IPS-18a (cell line): ENCODE measurements around the gene PAOX.
"Not testable (repeated sequence)": the region's sequence is repeated elsewhere in the genome, so short reads cannot be mapped to it uniquely, and the experiment has no call there.

ENCODE experiments used
- H3K27ac ChIP-seq: one replicate; pipeline ENCODE4 v1.5.1; 2013; ENCODE audit warnings: low read length
- H3K27me3 ChIP-seq: one replicate; pipeline ENCODE4 v1.6.1; 2013; ENCODE audit warnings: mild to moderate bottlenecking, low read length; ENCODE audit not compliant: control insufficient read depth, insufficient read depth
- H3K36me3 ChIP-seq: one replicate; pipeline ENCODE4 v1.6.1; 2013; ENCODE audit warnings: low read depth, low read length; ENCODE audit not compliant: control insufficient read depth
- H3K4me1 ChIP-seq: one replicate; pipeline ENCODE4 v1.6.1; 2013; ENCODE audit warnings: low read depth, low read length; ENCODE audit not compliant: control insufficient read depth
- H3K4me3 ChIP-seq: one replicate; pipeline ENCODE4 v1.5.1; 2013; ENCODE audit warnings: low read length
- H3K9ac ChIP-seq: one replicate; pipeline ENCODE4 v1.6.1; 2013; ENCODE audit warnings: mild to moderate bottlenecking, low read length, moderate library complexity
- H3K9me3 ChIP-seq: one replicate; pipeline ENCODE4 v1.6.1; 2013; ENCODE audit warnings: low read depth, low read length; ENCODE audit not compliant: control insufficient read depth

Gene PAOX

DNA sequence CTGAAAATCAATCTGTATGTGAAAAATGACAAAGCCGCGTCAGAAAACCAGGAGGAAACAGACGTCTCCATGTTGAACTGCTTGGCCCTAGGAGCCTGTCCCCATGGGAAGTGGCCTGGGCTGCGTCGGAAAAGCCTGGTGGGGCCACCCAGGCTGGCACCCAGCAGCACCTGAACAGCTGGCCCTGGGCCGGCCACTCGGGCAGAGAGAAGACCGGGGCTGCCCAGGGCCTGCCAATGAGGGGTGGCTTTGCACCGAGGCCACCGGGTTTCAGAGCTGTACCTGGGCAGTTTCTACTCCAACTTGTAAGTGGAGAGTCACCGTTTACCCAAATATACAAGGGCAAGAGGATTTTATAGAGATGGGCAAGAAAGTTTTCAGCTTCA lies 20.1 kb upstream of the PAOX start:
- no peak overlapping the region for H3K9ac ChIP-seq
- no peak overlapping the region for H3K4me3 ChIP-seq
- no peak overlapping the region for H3K27ac ChIP-seq
- H3K4me1 ChIP-seq = no peaks in the 10 kb centered on the region
- peaks cover 24% of the 10 kb centered on the region for H3K36me3 ChIP-seq
- no peaks in the 10 kb centered on the region for H3K9me3 ChIP-seq
- H3K27me3 ChIP-seq = peaks cover 9% of the 10 kb centered on the region

DNA sequence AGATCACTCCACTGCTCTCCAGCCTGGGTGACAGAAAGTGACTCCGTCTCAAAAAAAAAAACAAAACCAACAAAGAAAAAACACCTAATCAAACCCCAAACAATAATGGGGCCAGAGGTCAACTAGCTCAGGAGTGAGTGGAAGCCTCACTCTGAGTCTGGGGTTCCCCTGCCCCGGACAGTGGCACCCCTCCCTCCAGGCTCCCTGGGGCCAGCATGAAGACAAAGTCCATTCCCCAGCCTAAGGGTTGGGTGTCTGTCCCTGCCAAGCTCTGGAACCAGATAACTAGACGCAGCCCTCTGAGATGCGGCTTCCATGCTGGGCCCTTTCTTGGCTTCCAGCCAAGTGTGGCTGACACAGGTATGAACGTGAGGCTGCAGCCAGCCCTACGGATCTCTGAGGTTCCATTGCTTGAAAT lies 19.5 kb upstream of the PAOX start:
- Histone ChIP-seq H3K4me3 (no peak overlapping the region), H3K9me3 (no peaks in the 10 kb centered on the region), H3K27me3 (peaks cover 9% of the 10 kb centered on the region), H3K4me1 (no peaks in the 10 kb centered on the region), H3K9ac (no peak overlapping the region), H3K36me3 (peaks cover 29% of the 10 kb centered on the region), H3K27ac (no peak overlapping the region)

DNA sequence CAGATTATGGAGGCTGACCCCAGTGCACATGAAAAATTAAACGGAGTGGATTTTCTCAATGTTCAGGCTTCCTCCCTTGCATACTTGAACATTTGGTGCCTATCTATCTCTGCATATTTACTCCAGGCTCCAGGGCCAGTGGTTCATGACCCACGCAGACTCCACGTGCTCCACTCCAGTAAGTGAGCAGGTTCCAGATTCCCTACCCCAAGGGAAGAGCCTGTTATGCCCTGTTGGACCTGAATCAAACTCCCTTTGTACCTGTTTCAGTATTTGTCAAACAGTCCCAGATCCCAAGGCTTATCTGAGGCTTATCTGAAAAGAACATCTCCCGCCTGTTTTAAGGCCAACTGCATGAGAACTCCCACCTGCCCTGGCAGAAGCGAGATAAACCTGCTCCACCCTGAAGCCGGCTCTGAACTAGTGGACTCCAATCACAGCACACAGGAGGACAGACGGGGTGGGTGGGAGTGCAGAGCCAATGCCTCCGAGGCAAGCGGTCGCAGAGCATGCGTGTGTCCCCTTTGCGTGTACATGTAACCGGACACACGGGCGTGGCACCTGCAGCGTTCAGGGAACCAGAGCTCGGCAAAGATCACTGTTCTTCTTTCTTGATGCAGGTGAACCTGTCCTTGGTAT lies 19.0 kb upstream of the PAOX start:
- H3K27me3 ChIP-seq = peaks cover 9% of the 10 kb centered on the region
- H3K27ac ChIP-seq = no peak overlapping the region
- no peaks in the 10 kb centered on the region for H3K9me3 ChIP-seq
- H3K36me3 ChIP-seq = peaks cover 31% of the 10 kb centered on the region
- no peak overlapping the region for H3K9ac ChIP-seq
- no peaks in the 10 kb centered on the region for H3K4me1 ChIP-seq
- H3K4me3 ChIP-seq = no peak overlapping the region

DNA sequence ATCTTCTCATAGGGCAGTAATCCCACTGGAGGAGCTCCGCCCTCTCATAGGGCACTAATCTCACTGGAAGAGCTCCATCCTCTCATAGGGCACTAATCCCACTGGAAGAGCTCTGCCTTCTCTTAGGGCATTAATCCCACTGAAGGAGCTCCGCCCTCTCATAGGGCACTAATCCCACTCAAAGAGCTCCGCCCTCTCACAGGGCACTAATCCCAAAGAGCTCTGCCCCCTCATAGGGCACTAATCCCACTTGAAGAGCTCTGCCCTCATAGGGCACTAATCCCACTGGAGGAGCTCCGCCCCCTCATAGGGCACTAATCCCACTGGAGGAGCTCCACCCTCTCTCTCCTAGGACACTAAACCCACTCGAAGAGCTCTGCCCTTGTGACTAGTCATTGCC lies 17.8 kb upstream of the PAOX start:
- Histone ChIP-seq H3K9me3 (no peaks in the 10 kb centered on the region), H3K27me3 (peaks cover 9% of the 10 kb centered on the region), H3K4me1 (no peaks in the 10 kb centered on the region), H3K27ac (no peak overlapping the region), H3K4me3 (no peak overlapping the region), H3K9ac (no peak overlapping the region), H3K36me3 (peaks cover 35% of the 10 kb centered on the region)

DNA sequence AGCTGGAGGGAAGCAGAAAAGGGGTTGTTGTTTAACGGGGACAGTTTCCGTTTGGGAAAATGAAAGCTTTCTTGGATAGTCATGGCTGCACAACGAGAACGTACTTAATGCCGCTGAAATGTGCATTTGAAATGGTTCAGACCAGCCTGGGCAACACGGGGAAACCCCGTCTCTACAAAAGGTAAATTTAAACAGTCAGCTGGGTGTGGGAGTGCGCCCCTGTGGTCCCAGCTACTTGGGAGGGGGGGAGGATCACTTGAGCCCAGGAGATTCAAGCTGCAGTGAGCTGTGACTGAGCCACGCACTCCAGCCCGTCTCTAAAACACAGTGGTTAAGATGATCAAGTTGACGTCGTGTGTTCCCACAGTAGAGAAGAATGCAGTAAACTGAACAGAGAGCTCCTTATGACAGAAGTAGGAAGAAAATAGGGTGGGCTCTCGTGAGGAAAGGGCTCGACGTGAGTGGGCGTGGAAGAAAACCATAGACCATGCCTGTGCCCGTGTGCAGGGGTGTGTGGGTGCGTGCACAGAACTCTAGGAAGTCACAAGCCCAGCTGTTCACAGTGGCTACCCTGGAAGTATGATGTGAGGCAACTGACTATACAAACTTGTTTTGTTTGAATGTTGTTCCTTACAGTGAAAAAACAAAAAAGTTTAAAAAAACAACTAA lies 17.2 kb upstream of the PAOX start:
- H3K27ac ChIP-seq = no peak overlapping the region
- no peak overlapping the region for H3K4me3 ChIP-seq
- H3K36me3 ChIP-seq = peaks cover 42% of the 10 kb centered on the region
- H3K4me1 ChIP-seq = no peaks in the 10 kb centered on the region
- no peak overlapping the region for H3K9ac ChIP-seq
- H3K27me3 ChIP-seq = peaks cover 9% of the 10 kb centered on the region
- no peaks in the 10 kb centered on the region for H3K9me3 ChIP-seq

DNA sequence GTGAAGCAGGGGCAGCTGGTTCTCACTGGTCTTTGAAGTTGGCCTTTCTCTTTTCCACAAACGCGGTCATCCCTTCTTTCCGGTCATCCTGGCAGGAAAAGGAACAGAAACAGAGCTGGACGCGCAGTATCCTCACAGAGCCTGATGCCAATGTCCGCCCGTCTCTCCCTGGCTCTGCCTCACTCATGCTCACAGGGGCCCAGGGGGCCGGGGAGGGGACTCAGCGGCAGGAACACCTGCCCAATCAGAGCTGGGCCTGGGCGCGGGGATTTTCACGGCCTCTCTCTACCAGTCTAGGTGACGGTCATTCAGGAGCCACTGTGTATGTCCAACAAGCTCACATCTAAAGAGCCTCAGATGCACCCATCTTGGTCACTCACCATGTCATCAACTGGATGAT lies 16.2 kb upstream of the PAOX start:
- no peaks in the 10 kb centered on the region for H3K9me3 ChIP-seq
- H3K4me1 ChIP-seq = no peaks in the 10 kb centered on the region
- H3K9ac ChIP-seq = no peak overlapping the region
- no peak overlapping the region for H3K27ac ChIP-seq
- H3K36me3 ChIP-seq = peaks cover 43% of the 10 kb centered on the region
- no peak overlapping the region for H3K4me3 ChIP-seq
- H3K27me3 ChIP-seq = peaks cover 9% of the 10 kb centered on the region

DNA sequence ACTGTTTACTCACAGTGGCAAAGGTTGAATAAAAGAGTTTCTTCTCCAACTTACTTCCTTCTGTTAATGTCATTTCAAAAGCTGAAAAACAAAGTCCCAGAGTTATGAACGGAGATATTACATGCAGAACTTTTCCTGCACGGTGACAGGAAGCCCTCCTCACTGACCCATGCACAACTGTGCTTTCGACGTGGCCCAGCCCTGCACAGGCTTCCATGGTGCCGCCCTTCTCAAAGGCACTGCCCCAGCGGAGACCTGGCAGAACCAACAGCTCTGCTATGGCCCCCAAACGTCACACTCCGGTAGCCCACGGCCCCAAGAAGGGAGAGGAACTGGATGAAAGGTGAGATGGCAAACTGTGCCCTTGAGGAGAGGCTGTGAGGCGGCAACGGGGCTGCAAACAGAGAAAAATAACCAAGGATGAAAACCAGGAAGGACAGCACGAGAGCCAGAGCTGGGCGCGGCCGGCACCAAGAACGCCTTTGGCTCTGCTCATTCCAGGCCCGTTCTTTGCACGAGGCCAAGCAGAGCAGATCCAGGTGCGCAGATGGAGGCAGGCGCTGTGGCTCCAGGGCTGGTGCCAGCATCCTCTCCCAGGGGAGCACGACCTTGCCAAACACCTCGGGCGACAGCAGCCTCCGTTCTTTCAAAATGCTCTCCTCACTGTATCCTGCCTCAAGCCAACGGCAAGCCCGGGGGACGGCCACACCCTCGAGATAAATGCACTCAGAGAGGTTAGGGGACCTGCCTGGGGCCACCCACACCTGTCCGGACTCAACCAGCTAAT lies 14.2 kb upstream of the PAOX start:
- Histone ChIP-seq H3K9me3 (no peaks in the 10 kb centered on the region), H3K36me3 (peaks cover 58% of the 10 kb centered on the region), H3K9ac (no peak overlapping the region), H3K27ac (no peak overlapping the region), H3K4me3 (no peak overlapping the region), H3K27me3 (peaks cover 5% of the 10 kb centered on the region), H3K4me1 (no peaks in the 10 kb centered on the region)

DNA sequence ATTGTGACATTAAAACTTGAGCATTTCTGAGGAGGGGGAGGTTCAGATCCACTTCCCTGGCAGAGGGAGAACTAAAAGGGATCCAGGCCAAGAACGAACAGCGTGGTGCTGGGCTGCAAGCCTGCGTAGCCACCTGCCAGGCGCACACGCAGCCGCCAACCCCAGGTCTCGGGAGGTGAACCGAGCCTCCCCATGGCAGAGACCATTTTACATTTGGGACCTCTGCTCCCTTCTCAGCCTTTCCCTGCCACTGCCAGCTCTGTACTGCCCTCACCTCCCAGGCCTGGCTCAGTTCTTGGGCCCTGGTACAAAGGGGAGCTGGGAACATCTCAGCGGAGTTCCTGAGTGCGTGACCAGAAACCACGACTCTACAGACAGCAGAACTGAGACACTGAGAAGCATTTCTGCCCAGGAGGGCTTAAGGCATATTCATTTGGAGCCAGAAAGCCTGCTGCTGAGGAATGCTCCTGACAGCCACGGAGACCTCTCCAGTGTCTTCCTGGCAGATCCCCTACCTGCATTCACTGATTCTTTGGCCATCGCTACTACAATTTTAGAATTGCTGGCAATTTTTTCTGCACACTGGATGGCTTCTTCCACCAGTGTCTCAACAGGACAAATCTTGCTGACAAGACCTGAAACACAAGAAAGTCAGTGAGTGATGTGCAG lies 13.5 kb upstream of the PAOX start:
- Histone ChIP-seq H3K36me3 (peaks cover 66% of the 10 kb centered on the region), H3K9me3 (no peaks in the 10 kb centered on the region), H3K9ac (no peak overlapping the region), H3K4me1 (no peaks in the 10 kb centered on the region), H3K27ac (no peak overlapping the region), H3K27me3 (no peaks in the 10 kb centered on the region), H3K4me3 (no peak overlapping the region)

DNA sequence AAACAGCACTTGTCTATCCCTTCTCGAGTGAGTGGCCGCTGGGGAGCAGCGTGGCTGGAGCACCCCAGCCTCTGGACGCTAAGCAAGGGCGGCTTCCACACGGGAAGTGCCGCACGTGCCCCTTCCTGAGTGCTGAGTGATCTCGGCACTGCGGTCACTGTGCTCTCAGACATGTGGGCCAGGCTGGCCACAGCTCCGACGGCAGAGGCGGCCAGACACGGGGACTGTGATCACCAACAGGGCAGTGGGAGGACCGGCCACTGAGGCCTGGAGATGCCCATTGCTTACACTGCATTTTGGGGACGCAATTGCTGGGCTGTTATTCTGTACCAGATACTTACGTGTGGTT lies 13.0 kb upstream of the PAOX start:
- Histone ChIP-seq H3K4me1 (no peaks in the 10 kb centered on the region), H3K27me3 (no peaks in the 10 kb centered on the region), H3K36me3 (peaks cover 68% of the 10 kb centered on the region), H3K9ac (no peak overlapping the region), H3K27ac (no peak overlapping the region), H3K9me3 (no peaks in the 10 kb centered on the region), H3K4me3 (no peak overlapping the region)

DNA sequence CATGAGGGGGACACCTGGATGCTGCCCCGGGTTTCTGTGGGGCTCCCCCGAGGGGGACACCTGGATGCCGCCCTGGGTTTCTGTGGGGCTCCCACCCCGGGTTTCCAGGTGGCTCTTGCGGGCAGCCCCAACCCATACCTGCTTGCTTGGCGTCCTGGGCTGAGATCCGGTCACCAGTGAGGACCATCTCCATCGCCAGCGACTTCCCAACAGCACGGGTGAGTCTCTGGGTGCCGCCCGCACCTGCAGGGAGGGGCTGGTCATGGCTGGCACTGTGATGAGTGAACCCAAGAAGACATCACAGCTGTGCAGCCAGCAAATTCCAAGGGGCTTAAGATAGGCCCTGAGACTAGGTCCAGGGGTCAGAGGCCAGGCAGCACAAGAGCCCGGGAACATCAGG lies 12.3 kb upstream of the PAOX start:
- Histone ChIP-seq H3K27me3 (no peaks in the 10 kb centered on the region), H3K4me1 (no peaks in the 10 kb centered on the region), H3K27ac (no peak overlapping the region), H3K4me3 (no peak overlapping the region), H3K9ac (no peak overlapping the region), H3K36me3 (peaks cover 68% of the 10 kb centered on the region), H3K9me3 (no peaks in the 10 kb centered on the region)

DNA sequence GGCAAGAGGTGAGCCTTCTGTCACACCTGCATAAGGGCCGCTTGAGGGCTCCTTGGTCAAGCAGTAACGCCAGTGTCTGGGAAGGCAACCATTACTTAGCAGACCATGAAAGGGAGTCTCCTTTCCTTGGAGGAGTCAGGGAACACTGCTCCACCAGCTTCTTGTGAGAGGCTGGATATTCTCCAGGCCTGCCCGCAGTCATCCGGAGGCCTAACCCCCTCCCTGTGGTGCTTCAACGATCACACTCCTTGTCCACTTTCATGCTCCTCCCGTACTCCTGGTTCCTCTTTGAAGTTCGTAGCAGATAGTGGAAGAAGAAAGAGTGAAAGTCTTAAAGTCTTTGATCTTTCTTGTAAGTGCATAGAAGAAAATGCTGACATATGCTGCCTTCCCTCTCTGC lies 11.6 kb upstream of the PAOX start:
- not testable (repeated sequence) for H3K9me3 ChIP-seq, H3K9ac ChIP-seq, H3K27ac ChIP-seq, H3K4me3 ChIP-seq, H3K4me1 ChIP-seq, H3K27me3 ChIP-seq
- peaks cover 61% of the 10 kb centered on the region for H3K36me3 ChIP-seq
